HEK293 (cell line): ENCODE measurements around the gene CREBL2.

Experiments used
- KLF8 ChIP-seq: fragments of 450-650 bp; formaldehyde crosslinking; IDR thresholded peaks from 2 replicates; pipeline ENCODE4 v1.5.1; 2016; ENCODE audit warnings: missing biosample characterization, missing genetic modification characterization
- SETDB1 ChIP-seq: IDR thresholded peaks from one replicate; pipeline ENCODE4 v1.6.1; 2017; ENCODE audit warnings: mild to moderate bottlenecking, low read length, moderate library complexity, mixed read lengths; ENCODE audit not compliant: insufficient read length
- TCF7L2 ChIP-seq: IDR thresholded peaks from 2 replicates; pipeline ENCODE4 v1.6.1; 2011; ENCODE audit warnings: low read depth, mild to moderate bottlenecking, inconsistent platforms, low read length, moderate library complexity, borderline replicate concordance
- ZNF114 ChIP-seq: fragments of 450-650 bp; formaldehyde crosslinking; IDR thresholded peaks from 2 replicates; pipeline ENCODE4 v1.5.0; 2017; ENCODE audit warnings: missing biosample characterization, missing genetic modification characterization
- ZNF211 ChIP-seq: fragments of 450-650 bp; formaldehyde crosslinking; IDR thresholded peaks from 2 replicates; pipeline ENCODE4 v1.5.1; 2016; ENCODE audit warnings: low read depth, missing biosample characterization, missing genetic modification characterization
- ZNF266 ChIP-seq: fragments of 450-650 bp; formaldehyde crosslinking; IDR thresholded peaks from 2 replicates; pipeline ENCODE4 v1.5.1; 2016; ENCODE audit warnings: missing biosample characterization, missing genetic modification characterization, low read depth
- ZNF335 ChIP-seq: fragments of 450-650 bp; formaldehyde crosslinking; conservative IDR thresholded peaks from 2 replicates; pipeline ENCODE4 v1.5.1; 2016; ENCODE audit warnings: missing biosample characterization, missing genetic modification characterization
- ZNF549 ChIP-seq: fragments of 450-650 bp; IDR thresholded peaks from 2 replicates; pipeline ENCODE4 v1.5.1; 2018; ENCODE audit warnings: missing biosample characterization, missing genetic modification characterization, mild to moderate bottlenecking, inconsistent platforms, moderate library complexity
- ZNF660 ChIP-seq: fragments of 450-650 bp; IDR thresholded peaks from 2 replicates; pipeline ENCODE4 v1.5.1; 2018; ENCODE audit warnings: missing biosample characterization, mild to moderate bottlenecking, missing genetic modification characterization
- TF ChIP-seq, protein P1 (sequence below): fragments of 450-650 bp; formaldehyde crosslinking; IDR thresholded peaks from 2 replicates; pipeline ENCODE4 v1.5.1; 2016; ENCODE audit warnings: missing biosample characterization, missing genetic modification characterization
- TF ChIP-seq, protein P2 (sequence below): fragments of 450-650 bp; formaldehyde crosslinking; IDR thresholded peaks from 2 replicates; pipeline ENCODE4 v1.5.1; 2017; ENCODE audit warnings: missing biosample characterization, mild to moderate bottlenecking, missing genetic modification characterization, moderate library complexity
- TF ChIP-seq, protein P3 (sequence below): fragments of 450-650 bp; formaldehyde crosslinking; IDR thresholded peaks from 2 replicates; pipeline ENCODE4 v1.5.1; 2016; ENCODE audit warnings: missing biosample characterization, missing genetic modification characterization
- TF ChIP-seq, protein P4 (sequence below): sonication (generic); formaldehyde crosslinking; IDR thresholded peaks from 2 replicates; pipeline ENCODE4 v1.8.1; 2022; ENCODE audit warnings: mild to moderate bottlenecking, moderate library complexity, missing genetic modification reagents

DNA sequence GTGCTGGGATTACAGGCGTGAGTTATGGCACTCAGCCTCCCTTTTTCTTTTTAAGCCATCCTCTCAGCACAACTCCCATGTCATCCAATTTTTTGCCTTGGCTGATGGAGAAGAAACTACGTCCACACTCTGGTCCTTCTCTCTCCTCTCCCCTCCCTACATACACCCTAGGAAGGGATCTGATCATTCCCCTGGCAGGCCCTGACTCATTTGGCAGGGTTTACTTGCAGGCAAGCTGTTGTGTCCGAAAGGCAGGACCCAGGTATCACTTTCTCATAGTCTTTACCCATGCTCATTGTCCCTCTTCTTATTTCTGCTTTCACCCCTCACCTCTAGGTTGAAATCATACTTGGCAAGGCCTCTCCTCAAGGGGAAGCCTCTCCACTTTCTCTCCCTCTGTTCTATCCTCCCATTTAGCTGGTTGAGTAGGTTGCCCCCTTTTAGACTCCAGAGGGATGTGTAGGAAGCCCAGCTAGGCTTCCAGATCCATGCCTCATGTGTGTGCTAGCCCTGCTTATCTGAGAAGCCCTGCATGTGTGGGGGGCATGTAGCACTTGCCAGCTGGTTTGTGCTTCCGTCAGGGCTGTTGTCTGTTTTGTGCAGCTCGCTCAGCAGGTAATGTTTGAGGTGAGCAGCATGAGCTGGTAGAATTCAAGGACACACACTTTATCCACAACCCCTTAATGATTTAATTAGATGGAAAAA is 69.5 kb downstream of the CREBL2 start:
- TF ChIP-seq, protein P1, sequence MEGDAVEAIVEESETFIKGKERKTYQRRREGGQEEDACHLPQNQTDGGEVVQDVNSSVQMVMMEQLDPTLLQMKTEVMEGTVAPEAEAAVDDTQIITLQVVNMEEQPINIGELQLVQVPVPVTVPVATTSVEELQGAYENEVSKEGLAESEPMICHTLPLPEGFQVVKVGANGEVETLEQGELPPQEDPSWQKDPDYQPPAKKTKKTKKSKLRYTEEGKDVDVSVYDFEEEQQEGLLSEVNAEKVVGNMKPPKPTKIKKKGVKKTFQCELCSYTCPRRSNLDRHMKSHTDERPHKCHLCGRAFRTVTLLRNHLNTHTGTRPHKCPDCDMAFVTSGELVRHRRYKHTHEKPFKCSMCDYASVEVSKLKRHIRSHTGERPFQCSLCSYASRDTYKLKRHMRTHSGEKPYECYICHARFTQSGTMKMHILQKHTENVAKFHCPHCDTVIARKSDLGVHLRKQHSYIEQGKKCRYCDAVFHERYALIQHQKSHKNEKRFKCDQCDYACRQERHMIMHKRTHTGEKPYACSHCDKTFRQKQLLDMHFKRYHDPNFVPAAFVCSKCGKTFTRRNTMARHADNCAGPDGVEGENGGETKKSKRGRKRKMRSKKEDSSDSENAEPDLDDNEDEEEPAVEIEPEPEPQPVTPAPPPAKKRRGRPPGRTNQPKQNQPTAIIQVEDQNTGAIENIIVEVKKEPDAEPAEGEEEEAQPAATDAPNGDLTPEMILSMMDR = no peak
- TF ChIP-seq ZNF211 (tag by site-specific recombination) (no peak), ZNF266 (tag by site-specific recombination) (no peak), ZNF335 (tag by site-specific recombination) (no peak), ZNF114 (tag by site-specific recombination) (no peak), ZNF549 (tag by site-specific recombination) (no peak), SETDB1 (no peak), KLF8 (no peak), ZNF660 (tag by site-specific recombination) (no peak), TCF7L2 (no peak)
- TF ChIP-seq, protein P2, sequence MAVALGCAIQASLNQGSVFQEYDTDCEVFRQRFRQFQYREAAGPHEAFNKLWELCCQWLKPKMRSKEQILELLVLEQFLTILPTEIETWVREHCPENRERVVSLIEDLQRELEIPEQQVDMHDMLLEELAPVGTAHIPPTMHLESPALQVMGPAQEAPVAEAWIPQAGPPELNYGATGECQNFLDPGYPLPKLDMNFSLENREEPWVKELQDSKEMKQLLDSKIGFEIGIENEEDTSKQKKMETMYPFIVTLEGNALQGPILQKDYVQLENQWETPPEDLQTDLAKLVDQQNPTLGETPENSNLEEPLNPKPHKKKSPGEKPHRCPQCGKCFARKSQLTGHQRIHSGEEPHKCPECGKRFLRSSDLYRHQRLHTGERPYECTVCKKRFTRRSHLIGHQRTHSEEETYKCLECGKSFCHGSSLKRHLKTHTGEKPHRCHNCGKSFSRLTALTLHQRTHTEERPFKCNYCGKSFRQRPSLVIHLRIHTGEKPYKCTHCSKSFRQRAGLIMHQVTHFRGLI (tag by site-specific recombination) = no peak
- TF ChIP-seq, protein P3, sequence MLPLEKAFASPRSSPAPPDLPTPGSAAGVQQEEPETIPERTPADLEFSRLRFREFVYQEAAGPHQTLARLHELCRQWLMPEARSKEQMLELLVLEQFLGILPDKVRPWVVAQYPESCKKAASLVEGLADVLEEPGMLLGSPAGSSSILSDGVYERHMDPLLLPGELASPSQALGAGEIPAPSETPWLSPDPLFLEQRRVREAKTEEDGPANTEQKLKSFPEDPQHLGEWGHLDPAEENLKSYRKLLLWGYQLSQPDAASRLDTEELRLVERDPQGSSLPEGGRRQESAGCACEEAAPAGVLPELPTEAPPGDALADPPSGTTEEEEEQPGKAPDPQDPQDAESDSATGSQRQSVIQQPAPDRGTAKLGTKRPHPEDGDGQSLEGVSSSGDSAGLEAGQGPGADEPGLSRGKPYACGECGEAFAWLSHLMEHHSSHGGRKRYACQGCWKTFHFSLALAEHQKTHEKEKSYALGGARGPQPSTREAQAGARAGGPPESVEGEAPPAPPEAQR = no peak
- TF ChIP-seq, protein P4, sequence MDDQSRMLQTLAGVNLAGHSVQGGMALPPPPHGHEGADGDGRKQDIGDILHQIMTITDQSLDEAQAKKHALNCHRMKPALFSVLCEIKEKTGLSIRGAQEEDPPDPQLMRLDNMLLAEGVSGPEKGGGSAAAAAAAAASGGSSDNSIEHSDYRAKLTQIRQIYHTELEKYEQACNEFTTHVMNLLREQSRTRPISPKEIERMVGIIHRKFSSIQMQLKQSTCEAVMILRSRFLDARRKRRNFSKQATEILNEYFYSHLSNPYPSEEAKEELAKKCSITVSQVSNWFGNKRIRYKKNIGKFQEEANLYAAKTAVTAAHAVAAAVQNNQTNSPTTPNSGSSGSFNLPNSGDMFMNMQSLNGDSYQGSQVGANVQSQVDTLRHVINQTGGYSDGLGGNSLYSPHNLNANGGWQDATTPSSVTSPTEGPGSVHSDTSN (CRISPR knock-in tag) = no peak
